ENCODE measurements around the gene CCR3.

DNA sequence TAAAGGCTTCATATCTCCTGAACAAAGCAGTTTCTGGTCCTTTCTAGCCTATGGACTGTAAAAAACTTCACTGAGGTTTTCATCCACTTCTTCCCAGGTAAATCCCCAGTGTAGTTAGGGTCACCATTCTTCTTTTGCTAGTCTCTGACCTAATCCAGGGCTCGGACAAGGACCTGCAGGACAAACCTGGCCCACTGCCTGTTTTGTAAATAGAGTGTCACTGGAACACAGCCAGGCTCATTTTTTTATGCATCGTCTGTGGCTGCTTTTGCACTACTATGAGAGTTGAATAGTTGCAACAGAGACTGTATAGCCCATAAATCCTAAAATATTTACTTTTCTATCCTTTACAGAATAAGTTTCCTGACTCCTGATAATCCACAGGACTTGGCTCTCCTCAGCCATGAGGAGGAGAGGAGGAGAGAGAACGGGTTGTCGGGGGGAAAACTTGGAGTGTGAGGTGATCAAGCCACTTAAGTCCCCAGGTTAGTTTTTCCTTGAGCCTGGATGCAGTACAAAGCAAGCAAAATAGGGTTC, 29.0 kb downstream of the CCR3 start:
- TF ChIP-seq, protein P1, sequence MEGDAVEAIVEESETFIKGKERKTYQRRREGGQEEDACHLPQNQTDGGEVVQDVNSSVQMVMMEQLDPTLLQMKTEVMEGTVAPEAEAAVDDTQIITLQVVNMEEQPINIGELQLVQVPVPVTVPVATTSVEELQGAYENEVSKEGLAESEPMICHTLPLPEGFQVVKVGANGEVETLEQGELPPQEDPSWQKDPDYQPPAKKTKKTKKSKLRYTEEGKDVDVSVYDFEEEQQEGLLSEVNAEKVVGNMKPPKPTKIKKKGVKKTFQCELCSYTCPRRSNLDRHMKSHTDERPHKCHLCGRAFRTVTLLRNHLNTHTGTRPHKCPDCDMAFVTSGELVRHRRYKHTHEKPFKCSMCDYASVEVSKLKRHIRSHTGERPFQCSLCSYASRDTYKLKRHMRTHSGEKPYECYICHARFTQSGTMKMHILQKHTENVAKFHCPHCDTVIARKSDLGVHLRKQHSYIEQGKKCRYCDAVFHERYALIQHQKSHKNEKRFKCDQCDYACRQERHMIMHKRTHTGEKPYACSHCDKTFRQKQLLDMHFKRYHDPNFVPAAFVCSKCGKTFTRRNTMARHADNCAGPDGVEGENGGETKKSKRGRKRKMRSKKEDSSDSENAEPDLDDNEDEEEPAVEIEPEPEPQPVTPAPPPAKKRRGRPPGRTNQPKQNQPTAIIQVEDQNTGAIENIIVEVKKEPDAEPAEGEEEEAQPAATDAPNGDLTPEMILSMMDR (IDR thresholded peaks at IDR 0.05 in 8 of 11, conservative IDR thresholded peaks at IDR 0.05 in 3 of 11) = no peak
- TF ChIP-seq POLR2A (IDR thresholded peaks at IDR 0.05) = no peak

Data from spleen (tissue), 7 donors.